Right atrium auricular region (tissue), 2 donors: ENCODE data around the gene KRT76. TPM values are rescaled to one million over a fixed set of nuclear protein-coding genes. Genes with fewer than 3 reads are reported as not detected.
"Not testable (repeated sequence)": the region's sequence is repeated elsewhere in the genome, so short reads cannot be mapped to it uniquely, and the experiment has no call there.

ENCODE experiments used
- DNase-seq: peaks from one replicate; pipeline ENCODE4 v3.0.0-alpha.2; 2019; ENCODE audit warnings: low spot score
- H3K27ac ChIP-seq, 2 donors: fragments of 200-600 bp; sonication (generic); 1 replicate in 1 of 2; 2 replicates in 1 of 2; pipeline ENCODE4 v1.5.1; 2016 to 2019
- H3K27me3 ChIP-seq, 2 donors: fragments of 200-600 bp; sonication (generic); one replicate each; pipeline versions ENCODE4 v1.5.1 to v1.6.0; 2017 to 2019
- H3K36me3 ChIP-seq: fragments of 200-600 bp; sonication (generic); one replicate; pipeline ENCODE4 v1.5.1; 2016
- H3K4me1 ChIP-seq, 2 donors: fragments of 200-600 bp; sonication (generic); one replicate each; pipeline versions ENCODE4 v1.5.1 to v1.6.0; 2017 to 2019
- H3K4me3 ChIP-seq, 2 donors: fragments of 200-600 bp; sonication (generic); 1 replicate in 1 of 2; 2 replicates in 1 of 2; pipeline ENCODE4 v1.5.1; 2017 to 2019; ENCODE audit warnings: mild to moderate bottlenecking in 1 of 2, moderate library complexity in 1 of 2
- H3K9me3 ChIP-seq, 2 donors: fragments of 200-600 bp; sonication (generic); one replicate each; pipeline ENCODE4 v1.5.1; 2019
- CTCF ChIP-seq, 2 donors: fragments of 200-600 bp; sonication (generic); IDR thresholded peaks; one replicate each; pipeline ENCODE4 v1.5.1; 2019; ENCODE audit warnings: antibody characterized with exemption in 2 of 2
- total RNA-seq, 2 donors: library from RNA; depleted of rRNA; stranded (reverse); fragments of >200 nt; gene quantifications; one replicate each; pipeline ENCODE4 v1.1.0, GENCODE V29; 2016

The KRT76 gene
- total RNA-seq, 2 donors from 2014 or later, result not detected

GRCh38 chr12:52754135-52754534 is 23.0 kb downstream of the KRT76 start:
- H3K9me3 ChIP-seq, result no peaks in the 10 kb centered on the region
- no peak for DNase-seq
- H3K4me3 ChIP-seq, result no peak overlapping the region
- H3K36me3 ChIP-seq, result no peaks in the 10 kb centered on the region
- no peak overlapping the region for H3K27ac ChIP-seq
- H3K4me1 ChIP-seq, result no peaks in the 10 kb centered on the region
- TF ChIP-seq CTCF (IDR thresholded peaks at IDR 0.05), result no peak
- H3K27me3 ChIP-seq, result no peaks in the 10 kb centered on the region

DNA sequence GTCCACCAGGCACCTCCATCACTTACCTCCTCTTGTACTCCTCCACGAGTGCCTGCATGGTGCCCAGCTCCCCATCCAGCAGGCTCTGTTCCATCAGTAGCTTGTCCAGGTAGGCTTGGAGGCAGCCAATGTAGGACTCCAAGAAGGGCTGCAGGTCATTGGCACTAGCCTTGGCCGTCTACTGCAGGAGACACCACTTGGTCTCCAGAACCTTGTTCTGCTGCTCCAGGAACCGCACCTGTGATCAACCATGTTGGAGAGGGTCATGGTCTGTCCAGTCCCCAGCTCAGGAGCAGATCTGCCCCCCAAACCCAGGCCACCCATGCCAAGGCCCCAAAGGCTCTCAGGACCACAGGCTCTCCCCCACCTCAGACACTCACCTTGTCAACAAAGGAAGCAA is 23.9 kb downstream of the KRT76 start:
- Histone ChIP-seq H3K27me3 (no peaks in the 10 kb centered on the region), H3K4me3 (no peak overlapping the region), H3K9me3 (no peaks in the 10 kb centered on the region), H3K36me3 (no peaks in the 10 kb centered on the region), H3K27ac (no peak overlapping the region), H3K4me1 (no peaks in the 10 kb centered on the region)
- no peak for TF ChIP-seq CTCF (IDR thresholded peaks at IDR 0.05)
- DNase-seq, result no peak

- Histone ChIP-seq H3K36me3 (no peaks in the 10 kb centered on the region), H3K9me3 (no peaks in the 10 kb centered on the region), H3K4me1 (no peaks in the 10 kb centered on the region), H3K27ac (no peak overlapping the region), H3K27me3 (no peaks in the 10 kb centered on the region), H3K4me3 (no peak overlapping the region)
- TF ChIP-seq CTCF (IDR thresholded peaks at IDR 0.05), result no peak
- no peak for DNase-seq
Observed at GRCh38 chr12:52752516-52752915, 24.6 kb downstream of the KRT76 start.

DNA sequence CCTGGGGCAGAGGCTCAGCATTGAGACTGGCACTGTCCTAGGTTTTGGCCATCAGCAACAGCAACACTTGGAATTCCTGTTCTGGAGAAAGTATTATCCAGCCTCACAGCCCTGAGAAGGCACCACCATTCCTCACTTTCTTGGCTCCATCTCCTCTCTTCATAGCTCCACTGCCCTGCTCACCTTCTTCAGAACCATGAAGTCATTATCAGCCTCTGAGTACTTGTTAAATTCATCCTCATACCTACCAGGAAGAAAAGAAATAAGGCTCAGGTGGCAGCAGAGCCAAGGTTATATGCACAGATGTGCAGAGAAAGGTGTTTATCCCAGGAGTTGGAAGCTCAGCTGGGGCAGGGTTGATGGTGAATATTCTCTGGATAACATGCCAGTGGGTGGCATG is 25.4 kb downstream of the KRT76 start:
- TF ChIP-seq CTCF (IDR thresholded peaks at IDR 0.05), result no peak
- Histone ChIP-seq H3K9me3 (no peaks in the 10 kb centered on the region), H3K27me3 (no peaks in the 10 kb centered on the region), H3K27ac (no peak overlapping the region), H3K4me3 (no peak overlapping the region), H3K4me1 (no peaks in the 10 kb centered on the region), H3K36me3 (no peaks in the 10 kb centered on the region)
- no peak for DNase-seq

GRCh38 chr12:52750532-52750931 is 26.6 kb downstream of the KRT76 start:
- not testable (repeated sequence) for H3K27me3 ChIP-seq, H3K4me1 ChIP-seq, DNase-seq, H3K9me3 ChIP-seq, H3K4me3 ChIP-seq, H3K27ac ChIP-seq, H3K36me3 ChIP-seq

DNA sequence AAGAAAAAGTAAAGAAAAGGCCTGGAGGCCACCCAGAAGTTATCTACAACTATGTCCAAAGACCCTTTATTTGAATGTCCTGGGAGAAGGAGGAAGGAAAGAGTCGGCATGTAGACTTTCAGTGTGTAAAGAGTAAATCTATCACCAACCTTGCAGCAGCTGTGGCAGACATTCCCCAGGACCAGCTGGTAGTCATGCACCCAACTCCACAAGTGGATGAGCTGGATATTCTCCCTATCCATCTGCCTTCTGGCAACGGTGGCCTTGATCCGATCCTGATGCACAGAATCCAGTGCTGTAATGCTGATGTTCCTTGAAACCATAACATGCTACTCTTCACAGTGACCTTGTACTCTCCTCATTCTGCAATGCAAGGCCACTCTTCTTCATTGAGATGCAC is 27.3 kb downstream of the KRT76 start:
- Histone ChIP-seq H3K9me3 (no peaks in the 10 kb centered on the region), H3K36me3 (no peaks in the 10 kb centered on the region), H3K27ac (no peak overlapping the region), H3K4me3 (no peak overlapping the region), H3K4me1 (no peaks in the 10 kb centered on the region), H3K27me3 (no peaks in the 10 kb centered on the region)
- TF ChIP-seq CTCF (IDR thresholded peaks at IDR 0.05), result no peak
- DNase-seq, result no peak
